Lower lobe of right lung (tissue), 2 donors: Measurements from ENCODE around the gene CARHSP1. TPM values are rescaled to one million over a fixed set of nuclear protein-coding genes. Genes with fewer than 3 reads are reported as not detected.

Experiments used
- ATAC-seq, 2 donors: fragments of 200-7000 bp; cut with Tn5 transposase; one replicate each; pipeline ENCODE4 v1.9.1; 2020 to 2022; ENCODE audit warnings: mild to moderate bottlenecking in 2 of 2, moderate library complexity in 2 of 2
- DNase-seq: peaks from one replicate; pipeline ENCODE4 v3.0.0-alpha.2; 2020
- H3K27ac ChIP-seq: fragments of 200-600 bp; one replicate; pipeline ENCODE4 v1.8.0; 2022
- H3K27me3 ChIP-seq: fragments of 200-600 bp; one replicate; pipeline ENCODE4 v1.8.0; 2022; ENCODE audit warnings: low read depth
- H3K36me3 ChIP-seq: fragments of 200-600 bp; one replicate; pipeline ENCODE4 v1.8.0; 2022; ENCODE audit warnings: mild to moderate bottlenecking
- H3K4me1 ChIP-seq: fragments of 200-600 bp; one replicate; pipeline ENCODE4 v1.8.0; 2022
- H3K4me3 ChIP-seq: fragments of 200-600 bp; one replicate; pipeline ENCODE4 v1.8.0; 2022; ENCODE audit warnings: mild to moderate bottlenecking
- H3K9me3 ChIP-seq: fragments of 200-600 bp; one replicate; pipeline ENCODE4 v1.8.0; 2022
- intact Hi-C: fragments of 100-400 bp; cut with DNase I; formaldehyde crosslinking; loops from one replicate; pipeline ENCODE4 v1.11.0; 2022
- total RNA-seq: library from RNA; stranded (reverse); fragmentation: NEBNext Ultra II Directional; extraction: Animal tissue kit (Norgen Biotek cat#: 25700); gene quantifications from one replicate; pipeline ENCODE4 v1.2.1, GENCODE V29; 2021
- TF ChIP-seq, protein P1 (sequence below): fragments of 200-600 bp; IDR thresholded peaks from one replicate; pipeline ENCODE4 v1.8.0; 2022; ENCODE audit warnings: antibody characterized with exemption, mild to moderate bottlenecking
- donor health status: DM: no; HTN: yes; CAD: no; lungs with severe emphysema.

The CARHSP1 gene
- total RNA-seq, 1 donor from 2014 or later: 89.0 TPM

DNA sequence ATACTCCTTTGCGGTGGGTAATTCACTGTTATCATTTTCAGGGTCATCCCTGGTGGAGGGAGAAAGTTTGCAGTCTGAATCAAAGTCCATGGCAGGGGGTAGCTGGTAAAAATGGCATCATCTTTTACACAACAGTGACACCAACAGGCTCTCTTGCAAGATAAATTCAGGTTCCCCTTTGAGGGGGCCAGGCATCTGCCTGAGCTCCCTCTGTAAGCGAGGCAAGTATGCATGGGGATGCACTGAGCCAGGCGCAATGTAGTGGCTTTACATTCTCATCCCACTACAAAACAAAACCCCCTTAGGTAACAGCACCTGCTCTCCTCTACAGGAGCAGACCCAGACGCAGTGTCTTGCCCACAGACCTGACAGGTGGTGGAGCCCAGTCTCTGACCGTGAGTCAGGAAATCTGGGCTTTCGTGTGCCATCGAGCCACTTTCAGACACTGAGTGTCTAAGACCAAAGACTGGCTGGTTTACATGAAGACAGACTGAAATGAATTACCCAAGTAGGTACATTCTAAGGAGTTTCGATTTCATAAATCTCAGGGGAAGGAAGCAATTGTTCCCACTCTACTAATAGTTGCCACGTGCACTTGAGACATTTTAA is 31.0 kb upstream of the CARHSP1 start:
- TF ChIP-seq, protein P1, sequence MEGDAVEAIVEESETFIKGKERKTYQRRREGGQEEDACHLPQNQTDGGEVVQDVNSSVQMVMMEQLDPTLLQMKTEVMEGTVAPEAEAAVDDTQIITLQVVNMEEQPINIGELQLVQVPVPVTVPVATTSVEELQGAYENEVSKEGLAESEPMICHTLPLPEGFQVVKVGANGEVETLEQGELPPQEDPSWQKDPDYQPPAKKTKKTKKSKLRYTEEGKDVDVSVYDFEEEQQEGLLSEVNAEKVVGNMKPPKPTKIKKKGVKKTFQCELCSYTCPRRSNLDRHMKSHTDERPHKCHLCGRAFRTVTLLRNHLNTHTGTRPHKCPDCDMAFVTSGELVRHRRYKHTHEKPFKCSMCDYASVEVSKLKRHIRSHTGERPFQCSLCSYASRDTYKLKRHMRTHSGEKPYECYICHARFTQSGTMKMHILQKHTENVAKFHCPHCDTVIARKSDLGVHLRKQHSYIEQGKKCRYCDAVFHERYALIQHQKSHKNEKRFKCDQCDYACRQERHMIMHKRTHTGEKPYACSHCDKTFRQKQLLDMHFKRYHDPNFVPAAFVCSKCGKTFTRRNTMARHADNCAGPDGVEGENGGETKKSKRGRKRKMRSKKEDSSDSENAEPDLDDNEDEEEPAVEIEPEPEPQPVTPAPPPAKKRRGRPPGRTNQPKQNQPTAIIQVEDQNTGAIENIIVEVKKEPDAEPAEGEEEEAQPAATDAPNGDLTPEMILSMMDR: no peak
- no peaks in the 10 kb centered on the region for H3K9me3 ChIP-seq
- H3K4me1 ChIP-seq: no peaks in the 10 kb centered on the region
- no peaks in the 10 kb centered on the region for H3K27me3 ChIP-seq
- no peak overlapping the region for H3K4me3 ChIP-seq
- DNase-seq: peak; percentile 8
- intact Hi-C loops: no loop called here
- H3K27ac ChIP-seq: no peak overlapping the region
- ATAC-seq: no peak
- H3K36me3 ChIP-seq: peaks cover 100% of the 10 kb centered on the region

DNA sequence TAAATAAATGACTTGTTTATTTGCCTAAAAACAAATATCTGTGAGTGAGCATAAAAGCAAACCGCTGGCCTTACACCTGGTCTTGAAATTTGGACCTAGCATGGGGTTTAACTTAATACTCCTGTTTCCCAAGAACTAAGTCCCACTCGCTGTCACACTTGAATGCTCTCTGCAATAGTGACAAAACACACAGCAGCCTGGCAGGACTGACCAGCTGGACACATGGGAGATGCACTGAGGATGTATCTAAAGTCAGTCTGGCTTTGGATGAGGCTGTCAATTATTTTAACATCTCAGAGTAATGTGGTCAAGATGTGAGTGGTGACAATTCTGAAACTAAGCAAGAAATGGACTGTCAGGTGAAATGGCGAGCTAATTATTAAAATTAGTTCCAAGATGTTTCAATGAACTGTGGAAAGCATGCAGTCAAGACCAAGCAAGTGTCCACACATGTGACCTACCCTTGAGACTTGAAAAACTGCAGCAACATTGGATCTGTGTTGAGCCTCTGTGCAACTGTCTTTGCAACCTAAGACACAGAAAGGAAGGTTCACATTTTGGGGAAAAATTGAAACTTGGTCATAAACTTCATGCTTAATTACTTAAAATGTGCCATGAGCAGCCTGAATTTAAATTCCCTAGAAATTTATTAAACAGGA is 30.0 kb upstream of the CARHSP1 start:
- Histone ChIP-seq H3K27me3 (no peaks in the 10 kb centered on the region), H3K36me3 (peaks cover 100% of the 10 kb centered on the region), H3K9me3 (no peaks in the 10 kb centered on the region), H3K4me1 (no peaks in the 10 kb centered on the region), H3K27ac (no peak overlapping the region), H3K4me3 (no peak overlapping the region)
- intact Hi-C loops: no loop called here
- TF ChIP-seq, protein P1: no peak
- DNase-seq: no peak
- ATAC-seq: no peak

DNA sequence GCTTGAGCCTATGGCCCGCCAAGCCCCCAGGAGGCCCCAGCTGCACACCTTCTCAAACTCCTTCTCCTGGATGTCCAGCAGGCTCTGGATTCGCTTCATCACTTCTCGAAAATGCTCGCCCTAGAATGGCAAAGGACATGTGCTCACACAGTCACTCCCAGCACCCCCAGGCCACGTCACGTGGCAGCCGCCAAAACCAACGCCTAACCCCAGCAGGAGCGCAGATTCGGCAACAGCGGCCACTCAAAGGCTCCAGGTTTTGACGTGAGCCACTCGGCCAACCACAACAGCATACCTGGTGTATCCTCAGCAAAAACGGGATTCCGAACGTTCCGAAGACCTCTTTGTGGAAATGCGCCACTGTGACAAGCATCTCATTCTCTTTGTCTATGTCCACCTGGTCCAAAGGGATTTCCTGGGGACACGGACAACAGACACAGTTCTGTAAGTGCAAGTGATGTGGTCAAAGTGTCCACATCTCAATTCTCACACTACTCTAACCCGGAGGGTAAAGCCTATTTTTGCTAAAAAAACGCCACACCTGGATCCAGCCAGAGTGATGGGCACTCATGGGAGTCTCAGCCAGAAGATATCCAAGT is 26.0 kb upstream of the CARHSP1 start:
- no peaks in the 10 kb centered on the region for H3K4me1 ChIP-seq
- H3K27me3 ChIP-seq: no peaks in the 10 kb centered on the region
- ATAC-seq (no peak), DNase-seq (peak; percentile 24)
- intact Hi-C loops: no loop called here
- H3K9me3 ChIP-seq: no peaks in the 10 kb centered on the region
- peaks cover 97% of the 10 kb centered on the region for H3K36me3 ChIP-seq
- TF ChIP-seq, protein P1: no peak
- H3K4me3 ChIP-seq: no peak overlapping the region
- H3K27ac ChIP-seq: no peak overlapping the region

DNA sequence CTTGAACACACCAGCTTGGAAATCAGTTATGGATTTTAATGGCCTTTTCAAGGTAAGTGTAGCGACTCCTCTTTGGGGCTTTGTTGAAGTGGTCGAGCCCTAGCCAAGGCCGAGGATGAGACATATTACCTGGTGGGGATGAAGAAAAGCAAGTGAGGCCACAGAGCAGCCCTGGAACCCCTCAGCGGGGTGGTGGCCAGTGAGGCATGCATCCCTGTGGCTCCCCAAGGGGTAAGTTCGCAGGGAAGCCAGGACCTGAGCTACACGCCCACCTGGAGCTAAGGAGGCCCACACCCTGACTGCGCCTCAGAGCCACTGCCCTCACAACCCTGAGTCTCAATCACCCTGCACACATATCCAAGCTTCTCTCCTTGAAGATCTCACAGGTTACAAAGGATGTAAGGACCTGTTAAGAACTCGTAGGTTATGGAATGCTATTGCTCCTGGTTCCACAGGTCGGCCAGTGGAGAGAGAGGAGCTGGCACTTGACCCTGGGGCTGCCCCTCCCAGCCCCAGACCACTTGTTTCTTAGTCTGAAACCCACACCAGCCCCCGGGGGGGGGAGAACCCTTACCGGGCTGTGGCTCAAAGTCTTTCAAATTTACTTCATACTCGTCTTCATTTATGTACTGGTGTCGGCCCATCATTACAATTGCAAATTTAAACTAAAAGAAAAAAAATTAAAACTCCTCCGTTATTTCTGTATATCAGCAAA is 25.3 kb upstream of the CARHSP1 start:
- H3K4me1 ChIP-seq: no peaks in the 10 kb centered on the region
- ATAC-seq (no peak), DNase-seq (peak; percentile 24)
- H3K36me3 ChIP-seq: peaks cover 95% of the 10 kb centered on the region
- intact Hi-C loops: no loop called here
- no peaks in the 10 kb centered on the region for H3K9me3 ChIP-seq
- H3K27me3 ChIP-seq: no peaks in the 10 kb centered on the region
- H3K4me3 ChIP-seq: no peak overlapping the region
- TF ChIP-seq, protein P1: no peak
- no peak overlapping the region for H3K27ac ChIP-seq

DNA sequence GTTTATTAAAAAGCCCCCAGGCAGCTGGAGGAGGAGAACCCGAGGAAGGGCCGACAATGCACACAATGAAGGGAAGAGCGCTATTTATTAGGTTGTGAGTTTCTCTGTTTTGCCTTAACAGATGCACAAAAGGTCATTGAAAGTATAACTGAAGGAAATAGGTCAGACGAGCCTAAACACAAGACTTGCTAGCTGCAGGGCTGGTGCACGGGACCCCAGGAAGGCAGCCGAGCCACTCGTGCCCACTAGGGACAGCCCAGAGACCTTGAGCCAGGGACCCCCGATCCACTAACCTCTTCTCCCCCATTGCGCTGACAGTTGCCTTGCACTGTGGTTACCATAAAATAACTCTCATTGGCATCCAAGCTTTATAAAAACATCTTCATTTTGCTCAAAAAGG is 24.6 kb upstream of the CARHSP1 start:
- Histone ChIP-seq H3K4me3 (no peak overlapping the region), H3K4me1 (no peaks in the 10 kb centered on the region), H3K36me3 (peaks cover 87% of the 10 kb centered on the region), H3K9me3 (no peaks in the 10 kb centered on the region), H3K27me3 (no peaks in the 10 kb centered on the region), H3K27ac (no peak overlapping the region)
- ATAC-seq: no peak
- intact Hi-C loops: no loop called here
- peak; percentile 28 for DNase-seq
- TF ChIP-seq, protein P1: no peak
